Spleen (tissue), 11 donors: Measurements from ENCODE around the gene PERCC1. TPM values are rescaled to one million over a fixed set of nuclear protein-coding genes. Genes with fewer than 3 reads are reported as not detected.

Source experiments
- DNase-seq: peaks from one replicate; pipeline ENCODE4 v3.0.0-alpha.2; 2020
- H3K27ac ChIP-seq, 8 donors: fragments of 200-600 bp; sonication (generic) in 7 of 8; 1 replicate in 4 of 8; 2 replicates in 4 of 8; pipeline versions ENCODE4 v1.5.0 to v1.8.0; 2016 to 2021; ENCODE audit warnings: inconsistent platforms in 4 of 8, mild to moderate bottlenecking in 4 of 8, moderate library complexity in 1 of 8
- H3K27me3 ChIP-seq, 7 donors: fragments of 200-600 bp; sonication (generic) in 6 of 7; replicated peaks in 1 of 7; 1 replicate in 4 of 7; 2 replicates in 3 of 7; pipeline versions ENCODE4 v1.5.0 to v1.8.0; 2016 to 2021; ENCODE audit warnings: inconsistent platforms in 3 of 7, mild to moderate bottlenecking in 1 of 7
- H3K36me3 ChIP-seq, 6 donors: fragments of 200-600 bp; sonication (generic) in 5 of 6; 1 replicate in 4 of 6; 2 replicates in 2 of 6; pipeline versions ENCODE4 v1.5.0 to v1.8.0; 2016 to 2021; ENCODE audit warnings: inconsistent platforms in 2 of 6
- H3K4me1 ChIP-seq, 6 donors: fragments of 200-600 bp; sonication (generic) in 5 of 6; 1 replicate in 3 of 6; 2 replicates in 3 of 6; pipeline versions ENCODE4 v1.5.0 to v1.8.0; 2016 to 2021; ENCODE audit warnings: inconsistent platforms in 3 of 6
- H3K4me3 ChIP-seq, 8 donors: fragments of 200-600 bp; sonication (generic) in 7 of 8; 1 replicate in 4 of 8; 2 replicates in 4 of 8; pipeline versions ENCODE4 v1.5.0 to v1.8.0; 2016 to 2021; ENCODE audit warnings: inconsistent platforms in 4 of 8, mild to moderate bottlenecking in 4 of 8, moderate library complexity in 2 of 8
- H3K9me3 ChIP-seq, 8 donors: fragments of 200-600 bp; sonication (generic) in 7 of 8; 1 replicate in 4 of 8; 2 replicates in 4 of 8; pipeline versions ENCODE4 v1.5.0 to v1.8.0; 2016 to 2021; ENCODE audit warnings: inconsistent platforms in 4 of 8
- CTCF ChIP-seq, 11 experiments: fragments of 200-600 bp in 7 of 11; fragments of 450-650 bp in 4 of 11; sonication (generic) in 4 of 11; IDR thresholded peaks in 8 of 11; conservative IDR thresholded peaks in 3 of 11; 1 replicate in 7 of 11; 2 replicates in 4 of 11; pipeline versions ENCODE4 v1.4.0 to v1.8.0; 2016 to 2021; ENCODE audit warnings: antibody characterized with exemption in 11 of 11, inconsistent platforms in 4 of 11, mild to moderate bottlenecking in 1 of 11
- POLR2A ChIP-seq, 3 donors: fragments of 450-650 bp; IDR thresholded peaks; one replicate each; pipeline ENCODE4 v1.5.1; 2017; ENCODE audit warnings: antibody characterized with exemption in 3 of 3, mild to moderate bottlenecking in 1 of 3
- POLR2AphosphoS5 ChIP-seq, 3 donors: sonication (generic); formaldehyde crosslinking; IDR thresholded peaks; one replicate each; pipeline ENCODE4 v1.5.1; 2017; ENCODE audit warnings: antibody characterized with exemption in 3 of 3
- WGBS, 5 donors: extraction: QIAGEN DNeasy Blood & Tissue Kit in 3 of 5; methylation state at CpG; one replicate each; pipeline versions ENCODE4 v1.1.5 to v1.1.7; 2013 to 2018; 5-methylcytosine and 5-hydroxymethylcytosine counted together
- intact Hi-C: fragments of 100-400 bp; cut with DNase I; formaldehyde crosslinking; loops from one replicate; pipeline ENCODE4 v1.15.0; 2023; ENCODE audit warnings: low total_unique reads
- polyA plus RNA-seq, 3 donors: library from polyadenylated mRNA; stranded (reverse); fragments of 200-250 nt; gene quantifications; one replicate each; pipeline ENCODE4 v1.2.1, GENCODE V29; 2013
- total RNA-seq, 7 donors: library from RNA; depleted of rRNA in 3 of 7; stranded (reverse); fragments of >200 nt in 3 of 7; fragmentation: NEBNext Ultra II Directional in 4 of 7; extraction: Animal tissue kit (Norgen Biotek cat#: 25700) in 4 of 7; gene quantifications; one replicate each; pipeline versions ENCODE4 v1.1.0 to v1.2.1, GENCODE V29; 2016 to 2021
- donor health status: healthy with polysubstance abuse.
- donor health status: DM: no; HTN: no; CAD: no; lungs with moderate emphysema.
- donor health status: DM: no; HTN: no; CAD: no.
- donor health status: Bipolar disorder and iron deficiency.
- donor health status: healthy.
- donor health status: DM: no; HTN: no; CAD: no.
- donor health status: DM: yes; HTN: yes; CAD: no.

Gene PERCC1
- total and polyA plus RNA-seq, 10 donors: 0.11 to 1.3 (median 0.73) TPM; not detected in 7

DNA sequence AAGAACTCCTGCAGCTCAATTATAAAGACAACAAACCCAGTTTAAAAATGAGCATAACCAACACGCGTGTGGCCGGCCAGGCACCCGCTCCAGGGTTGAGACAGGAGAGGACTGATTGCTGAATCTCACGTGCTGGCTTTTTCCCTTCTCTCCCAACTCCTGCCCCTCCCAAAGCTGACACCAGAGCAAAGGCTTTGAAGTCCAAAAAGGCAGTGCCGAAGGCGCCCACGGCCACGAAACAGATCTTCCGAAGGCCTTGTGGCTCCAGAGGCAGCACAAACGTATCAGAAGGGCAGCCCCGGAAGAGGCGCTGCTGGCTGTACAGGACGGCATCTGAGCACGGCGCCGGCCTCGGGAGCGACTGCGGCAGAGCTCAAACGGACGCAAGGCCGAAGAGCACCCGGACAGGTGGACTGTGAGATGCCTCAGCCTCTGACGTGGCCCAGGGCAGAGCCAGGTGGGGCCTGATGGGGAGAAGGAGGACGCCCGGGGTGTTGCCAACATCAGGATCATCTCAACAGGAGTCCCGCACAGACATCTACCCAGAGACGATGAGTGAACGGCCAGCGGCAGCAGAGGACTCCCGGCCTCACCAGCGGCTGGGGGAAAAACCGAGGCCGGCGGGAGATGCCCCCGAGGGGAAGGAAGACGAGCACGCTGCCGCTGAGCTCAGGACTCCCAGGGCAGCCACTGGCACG lies 33.5 kb downstream of the PERCC1 start:
- TF ChIP-seq CTCF (IDR thresholded peaks at IDR 0.05 in 8 of 11, conservative IDR thresholded peaks at IDR 0.05 in 3 of 11) (no peak), POLR2AphosphoS5 (IDR thresholded peaks at IDR 0.05) (peak in 1 of 3 donors; percentile 16), POLR2A (IDR thresholded peaks at IDR 0.05) (no peak)
- H3K27me3 ChIP-seq: no peaks in the 10 kb centered on the region
- H3K9me3 ChIP-seq: no peaks in the 10 kb centered on the region
- H3K4me1 ChIP-seq: peaks cover 0 to 45% (median 8%) of the 10 kb centered on the region in 6 donors
- H3K27ac ChIP-seq: no peak overlapping the region
- no peak overlapping the region for H3K4me3 ChIP-seq
- intact Hi-C loops: no loop called here
- H3K36me3 ChIP-seq: peaks cover 0 to 67% (median 30%) of the 10 kb centered on the region in 6 donors
- WGBS, 5 donors: 92 to 96% (median 93%) methylated on average over 41 of the region's 41 CpGs
- DNase-seq: no peak

- peaks cover 0 to 63% (median 30%) of the 10 kb centered on the region in 6 donors for H3K36me3 ChIP-seq
- H3K27me3 ChIP-seq: no peaks in the 10 kb centered on the region
- H3K9me3 ChIP-seq: no peaks in the 10 kb centered on the region
- DNase-seq: no peak
- TF ChIP-seq POLR2AphosphoS5 (IDR thresholded peaks at IDR 0.05) (no peak), CTCF (IDR thresholded peaks at IDR 0.05 in 8 of 11, conservative IDR thresholded peaks at IDR 0.05 in 3 of 11) (no peak), POLR2A (IDR thresholded peaks at IDR 0.05) (no peak)
- no peak overlapping the region for H3K4me3 ChIP-seq
- H3K4me1 ChIP-seq: peaks cover 0 to 48% (median 12%) of the 10 kb centered on the region in 6 donors
- intact Hi-C loops: no loop called here
- no peak overlapping the region for H3K27ac ChIP-seq
- 91 to 95% (median 94%) methylated on average over 29 to 33 of the region's 33 CpGs for WGBS, 5 donors
Observed at GRCh38 chr16:1464894-1465566, 34.2 kb downstream of the PERCC1 start.

- 88 to 96% (median 92%) methylated on average over 6 to 13 of the region's 13 CpGs for WGBS, 5 donors
- H3K9me3 ChIP-seq: no peaks in the 10 kb centered on the region
- no peak for DNase-seq
- peaks cover 4 to 49% (median 17%) of the 10 kb centered on the region in 6 donors for H3K4me1 ChIP-seq
- H3K36me3 ChIP-seq: peaks cover 0 to 58% (median 25%) of the 10 kb centered on the region in 6 donors
- no peak overlapping the region for H3K27ac ChIP-seq
- H3K4me3 ChIP-seq: no peak overlapping the region
- TF ChIP-seq CTCF (IDR thresholded peaks at IDR 0.05 in 8 of 11, conservative IDR thresholded peaks at IDR 0.05 in 3 of 11) (no peak), POLR2AphosphoS5 (IDR thresholded peaks at IDR 0.05) (no peak), POLR2A (IDR thresholded peaks at IDR 0.05) (no peak)
- H3K27me3 ChIP-seq: no peaks in the 10 kb centered on the region
- intact Hi-C loops: no loop called here
Observed at GRCh38 chr16:1465567-1465915, 34.7 kb downstream of the PERCC1 start.

GRCh38 chr16:1466054-1466453 lies 35.2 kb downstream of the PERCC1 start:
- WGBS, 5 donors: 86 to 96% (median 91%) methylated on average over 19 to 24 of the region's 24 CpGs
- H3K27ac ChIP-seq: no peak overlapping the region
- intact Hi-C loops: no loop called here

More at GRCh38 chr16:1466054-1466453, 35.2 kb downstream of the PERCC1 start:
- peaks cover 0 to 53% (median 20%) of the 10 kb centered on the region in 6 donors for H3K36me3 ChIP-seq
- H3K27me3 ChIP-seq: no peaks in the 10 kb centered on the region
- DNase-seq: no peak
- TF ChIP-seq POLR2AphosphoS5 (IDR thresholded peaks at IDR 0.05) (no peak), POLR2A (IDR thresholded peaks at IDR 0.05) (no peak)
- H3K4me3 ChIP-seq: no peak overlapping the region
- peaks cover 8 to 55% (median 22%) of the 10 kb centered on the region in 6 donors for H3K4me1 ChIP-seq
- H3K9me3 ChIP-seq: no peaks in the 10 kb centered on the region
